GM21723 (cell line): ENCODE results near the gene TEAD2.

Source experiments
- ATAC-seq: cut with Tn5 transposase; IDR thresholded peaks from one replicate; pipeline ENCODE4 v1.9.1; 2021; ENCODE audit warnings: mild to moderate bottlenecking, moderate library complexity; ENCODE audit not compliant: unreplicated experiment

The TEAD2 gene

DNA sequence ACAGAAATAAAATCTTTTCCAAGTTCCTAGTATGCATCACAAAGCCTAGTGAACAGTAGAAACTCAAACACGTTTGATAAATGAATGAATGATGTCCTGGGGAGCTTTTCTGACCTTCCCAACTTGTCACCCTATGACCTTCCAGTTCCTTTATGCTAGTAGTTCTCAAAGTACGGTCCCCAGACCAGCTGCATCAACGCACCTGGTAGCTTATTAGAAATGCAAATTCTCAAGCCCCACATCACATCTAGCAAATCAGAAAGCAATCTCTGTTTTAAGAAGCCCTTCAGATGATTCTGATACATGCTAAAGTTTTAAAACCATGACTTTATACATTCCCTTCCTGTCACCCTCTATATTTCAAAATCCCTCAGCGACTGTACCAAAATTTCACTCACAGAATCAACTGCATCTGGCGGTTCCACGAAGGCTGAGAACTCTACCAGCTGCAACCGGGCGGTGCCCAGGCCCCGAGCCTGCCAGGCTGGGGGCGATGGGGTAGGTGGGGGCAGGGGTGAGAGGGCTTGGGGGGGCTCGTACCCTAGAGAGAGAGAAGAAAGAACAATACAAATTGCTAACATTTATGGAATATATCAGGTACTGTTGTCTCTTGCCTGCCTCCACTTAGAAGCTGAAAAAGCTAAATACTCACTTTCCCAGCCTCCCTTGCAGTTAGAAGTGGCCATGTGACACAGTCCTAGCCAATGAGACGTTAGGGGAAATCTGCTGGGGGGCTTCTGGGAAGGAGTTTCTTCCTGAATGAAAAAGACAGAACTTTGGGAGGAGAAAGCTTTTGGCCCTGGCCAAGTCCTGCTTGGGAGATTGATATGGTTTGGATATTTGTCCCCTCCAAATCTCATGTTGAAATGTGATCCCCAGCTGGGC, 13.7 kb downstream of the TEAD2 start:
- no peak for ATAC-seq

DNA sequence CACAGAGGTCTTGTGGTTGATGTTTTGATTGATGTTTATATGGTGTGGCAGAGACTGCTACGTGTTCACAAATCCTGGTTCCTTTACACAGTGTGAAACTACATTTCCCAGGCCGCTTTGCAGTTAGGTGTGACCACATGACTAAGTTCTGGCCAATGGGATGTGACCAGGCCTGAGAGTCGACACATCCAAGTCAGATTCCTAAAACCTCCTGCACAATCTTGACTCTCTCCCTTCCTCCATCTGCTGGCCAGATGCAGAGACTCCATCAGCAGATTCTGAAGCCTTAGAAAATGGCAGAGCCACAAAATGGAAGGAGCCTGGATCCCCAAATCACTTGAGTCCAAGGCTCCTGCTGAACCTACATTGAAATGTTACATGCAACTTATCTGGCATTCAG, 14.4 kb downstream of the TEAD2 start:
- ATAC-seq: no peak

- ATAC-seq: no peak
These were observed 15.0 kb downstream of the TEAD2 start for GRCh38 chr19:49347191-49347590.

DNA sequence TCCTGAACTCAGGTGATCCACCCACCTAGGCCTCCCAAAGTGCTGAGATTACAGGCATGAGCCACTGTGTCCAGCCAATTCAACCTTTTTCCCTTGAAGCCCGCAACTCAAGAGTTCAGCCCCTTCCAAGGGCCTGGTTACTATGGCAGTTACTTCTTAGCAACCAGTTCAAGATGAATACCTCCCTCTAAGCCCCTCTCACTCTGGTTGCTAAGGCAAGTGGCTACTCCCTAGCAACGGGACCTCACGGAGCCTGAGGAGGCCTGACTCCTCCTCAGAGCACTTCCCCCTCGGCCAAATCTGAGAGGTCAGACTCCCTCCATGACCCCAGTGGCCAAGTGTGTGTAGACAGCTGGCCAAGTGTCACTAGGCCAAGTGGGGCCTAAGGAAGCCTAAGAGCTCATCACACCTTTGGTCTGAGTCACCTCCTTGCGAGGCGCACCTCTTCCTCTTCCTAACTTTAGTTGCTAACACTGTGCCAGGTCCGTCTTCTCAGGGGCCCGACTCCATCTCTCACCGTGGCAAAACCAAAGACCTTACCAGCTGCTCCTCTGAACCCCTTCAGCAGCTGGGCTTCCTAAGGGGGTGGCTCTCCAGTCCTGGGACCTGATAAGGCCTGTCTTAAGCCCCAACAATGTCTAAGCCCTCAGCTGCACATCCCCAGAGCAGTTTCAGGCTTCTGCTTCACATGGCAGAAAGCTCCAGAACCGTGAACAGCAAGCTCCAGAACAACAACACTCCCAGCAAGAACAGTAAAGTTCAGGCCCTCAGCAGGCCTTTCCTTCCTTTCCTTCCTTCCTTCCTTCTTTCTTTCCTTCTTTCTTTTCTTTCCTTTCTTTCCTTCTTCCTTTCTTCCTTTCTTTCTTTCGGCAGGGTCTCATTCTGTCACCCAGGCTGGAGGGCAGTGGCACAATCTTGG, 17.5 kb downstream of the TEAD2 start:
- ATAC-seq: no peak

- ATAC-seq: no peak
These were observed 19.1 kb downstream of the TEAD2 start for GRCh38 chr19:49343123-49343522.

DNA sequence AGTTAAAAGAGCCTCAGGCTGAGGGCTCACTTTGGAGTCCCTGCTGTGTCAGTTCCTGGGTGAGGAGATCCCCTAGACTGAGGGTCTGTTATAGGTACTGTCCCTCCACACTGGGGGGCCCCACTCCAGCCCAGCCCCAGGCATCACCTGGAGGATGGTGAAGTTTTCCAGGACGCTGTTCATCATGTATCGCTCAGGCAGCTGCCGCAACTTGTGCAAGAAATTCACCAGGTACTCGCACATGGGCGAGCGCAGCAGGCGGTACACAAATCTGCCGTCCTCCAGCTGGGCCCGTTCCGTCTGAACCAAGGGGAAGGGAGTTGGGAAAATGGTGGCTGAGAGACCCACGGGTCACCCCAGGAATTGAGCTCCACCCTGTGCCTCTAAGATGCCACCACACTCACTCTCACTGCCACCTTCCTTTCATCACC, 19.9 kb downstream of the TEAD2 start:
- ATAC-seq: no peak

DNA sequence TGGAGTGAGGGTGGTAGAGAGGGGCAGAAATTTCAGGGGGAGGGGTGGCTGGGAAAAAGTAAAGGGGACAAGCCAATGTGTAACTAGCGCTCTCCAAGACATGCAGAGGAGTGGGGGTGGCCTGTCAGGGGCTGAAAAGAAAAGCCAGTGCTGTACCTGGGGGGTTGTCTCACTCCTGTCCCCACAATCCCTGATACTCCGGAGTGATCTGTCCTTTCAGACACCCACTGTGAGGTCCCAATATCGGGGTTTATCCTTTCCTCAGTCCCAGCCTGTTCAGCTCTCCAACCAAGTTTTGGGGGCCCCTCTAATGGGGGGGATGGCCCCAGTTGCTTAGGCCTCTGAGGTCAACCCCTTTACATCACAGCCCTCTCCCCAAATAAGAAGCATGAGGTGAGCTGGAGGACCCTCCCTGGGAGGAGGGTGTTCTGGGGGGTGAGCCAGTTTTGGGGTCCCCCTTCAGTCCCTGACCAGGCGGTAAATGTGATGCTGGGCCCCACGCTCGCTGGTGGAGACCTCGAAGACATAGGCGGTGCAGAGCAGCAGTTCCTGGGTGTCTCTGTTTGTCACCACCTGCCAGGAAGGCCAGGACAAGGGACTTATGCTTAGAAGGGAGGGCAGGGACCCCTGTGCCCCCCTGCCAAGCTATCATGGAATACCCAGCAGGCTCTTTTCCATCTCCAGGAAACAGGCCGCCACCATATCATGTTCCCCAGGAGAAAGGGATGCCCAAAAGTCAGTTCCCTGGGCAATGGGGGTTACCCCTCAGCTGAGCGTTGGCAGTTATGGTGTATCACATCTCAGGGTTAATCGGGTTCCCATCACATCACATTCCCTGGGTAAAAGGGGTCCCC, 21.1 kb downstream of the TEAD2 start:
- no peak for ATAC-seq

DNA sequence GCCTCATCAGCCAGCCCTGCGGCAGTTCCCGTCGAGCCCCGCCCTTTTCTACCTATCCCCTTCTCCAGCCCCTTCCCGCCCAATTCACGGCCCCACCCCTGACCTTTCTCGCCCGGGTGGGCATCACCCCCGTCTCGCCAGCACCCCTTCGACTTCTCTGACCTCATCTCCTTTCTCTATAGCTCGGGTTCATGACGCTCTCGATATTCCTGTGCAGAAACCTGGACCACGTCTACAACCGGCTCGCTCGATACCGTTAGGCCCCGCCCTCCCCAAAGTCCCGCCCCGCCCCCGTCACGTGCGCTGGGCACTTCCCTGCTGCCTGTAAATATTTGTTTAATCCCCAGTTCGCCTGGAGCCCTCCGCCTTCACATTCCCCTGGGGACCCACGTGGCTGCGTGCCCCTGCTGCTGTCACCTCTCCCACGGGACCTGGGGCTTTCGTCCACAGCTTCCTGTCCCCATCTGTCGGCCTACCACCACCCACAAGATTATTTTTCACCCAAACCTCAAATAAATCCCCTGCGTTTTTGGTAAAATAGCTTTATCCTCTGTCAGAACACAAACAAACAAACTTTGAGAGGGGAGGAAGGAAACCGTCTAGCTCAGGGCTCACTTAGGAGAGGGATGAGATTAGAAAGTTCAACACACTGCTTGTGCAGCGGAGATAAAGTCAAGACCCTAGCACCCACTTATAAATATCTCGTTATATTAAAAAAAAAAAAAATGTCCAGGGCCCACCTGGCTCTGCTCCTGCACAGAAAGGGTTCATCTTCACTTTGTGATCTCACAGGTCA, 21.9 kb downstream of the TEAD2 start:
- peak; percentile 69 for ATAC-seq

DNA sequence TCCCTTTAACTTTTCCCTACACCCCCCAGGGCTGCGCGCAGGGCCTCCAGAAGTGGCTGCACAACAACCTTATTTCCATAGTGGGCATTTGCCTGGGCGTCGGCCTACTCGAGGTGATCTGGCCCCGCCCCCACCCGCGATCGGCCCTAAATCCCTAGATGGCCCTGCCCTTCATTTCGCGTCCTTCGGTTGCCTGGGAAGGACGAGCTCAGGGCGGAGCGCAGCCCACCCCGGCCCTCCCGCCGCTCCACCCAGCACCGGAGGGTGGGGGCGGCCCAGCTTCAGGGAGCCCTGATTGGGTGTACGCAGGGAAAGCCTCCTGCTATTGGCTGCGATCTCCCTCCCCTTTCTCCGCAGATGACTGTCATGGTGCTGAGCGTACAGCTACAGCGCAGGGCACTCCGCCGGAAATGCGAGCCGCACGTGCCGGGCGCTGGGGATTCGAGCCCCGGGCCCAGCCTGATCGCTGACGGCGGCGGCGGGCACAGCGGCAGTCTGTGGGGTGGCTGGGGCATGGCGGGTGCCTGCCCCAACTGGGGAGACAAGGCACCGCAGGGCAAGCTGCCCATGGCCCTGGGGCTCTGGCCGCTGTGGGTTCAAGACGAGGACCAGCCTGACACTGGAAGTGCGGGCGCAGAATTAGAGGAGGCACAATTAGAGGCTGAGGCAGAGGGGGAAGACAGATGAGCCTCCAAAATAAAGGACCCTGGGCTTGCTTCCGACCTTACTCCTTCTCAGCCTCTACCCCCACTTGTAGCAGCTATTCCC, 22.7 kb downstream of the TEAD2 start:
- ATAC-seq: no peak

- no peak for ATAC-seq
These were observed 23.4 kb downstream of the TEAD2 start for GRCh38 chr19:49338691-49339300.

- ATAC-seq: no peak
These were observed 24.1 kb downstream of the TEAD2 start for GRCh38 chr19:49338023-49338677.

DNA sequence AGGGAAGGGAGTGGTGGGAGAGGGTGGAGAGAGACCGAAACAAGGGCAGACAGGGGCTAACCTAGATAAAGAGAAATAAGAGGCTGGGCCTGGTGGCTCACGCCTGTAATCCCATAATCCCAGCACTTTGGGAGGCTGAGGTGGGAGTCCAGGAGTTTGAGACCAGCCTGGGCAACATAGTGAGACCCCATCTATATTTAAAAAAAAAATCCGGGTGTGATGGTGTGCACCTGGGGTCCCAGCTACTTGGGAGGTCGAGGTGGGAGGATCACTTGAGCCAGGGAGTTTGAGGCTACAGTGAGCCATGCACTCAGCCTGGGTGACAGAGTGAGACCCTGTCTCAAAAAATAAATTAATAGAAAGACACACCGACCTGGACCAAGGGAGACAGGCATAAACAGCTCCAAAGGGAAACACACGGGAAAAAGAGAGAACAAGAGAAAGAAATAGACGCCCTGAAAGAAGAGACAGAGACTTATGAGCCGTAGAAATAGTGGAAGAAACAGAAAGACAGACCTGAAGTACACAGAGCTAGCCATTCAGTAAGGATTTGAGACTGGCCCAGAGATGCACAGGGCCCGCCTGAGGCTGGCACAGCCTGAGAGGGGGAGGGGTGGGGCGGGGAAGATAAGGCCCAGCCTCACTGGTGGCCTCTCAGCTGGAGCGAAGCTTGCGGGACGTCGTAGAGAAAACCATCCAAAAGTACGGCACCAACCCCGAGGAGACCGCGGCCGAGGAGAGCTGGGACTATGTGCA, 24.8 kb downstream of the TEAD2 start:
- no peak for ATAC-seq

DNA sequence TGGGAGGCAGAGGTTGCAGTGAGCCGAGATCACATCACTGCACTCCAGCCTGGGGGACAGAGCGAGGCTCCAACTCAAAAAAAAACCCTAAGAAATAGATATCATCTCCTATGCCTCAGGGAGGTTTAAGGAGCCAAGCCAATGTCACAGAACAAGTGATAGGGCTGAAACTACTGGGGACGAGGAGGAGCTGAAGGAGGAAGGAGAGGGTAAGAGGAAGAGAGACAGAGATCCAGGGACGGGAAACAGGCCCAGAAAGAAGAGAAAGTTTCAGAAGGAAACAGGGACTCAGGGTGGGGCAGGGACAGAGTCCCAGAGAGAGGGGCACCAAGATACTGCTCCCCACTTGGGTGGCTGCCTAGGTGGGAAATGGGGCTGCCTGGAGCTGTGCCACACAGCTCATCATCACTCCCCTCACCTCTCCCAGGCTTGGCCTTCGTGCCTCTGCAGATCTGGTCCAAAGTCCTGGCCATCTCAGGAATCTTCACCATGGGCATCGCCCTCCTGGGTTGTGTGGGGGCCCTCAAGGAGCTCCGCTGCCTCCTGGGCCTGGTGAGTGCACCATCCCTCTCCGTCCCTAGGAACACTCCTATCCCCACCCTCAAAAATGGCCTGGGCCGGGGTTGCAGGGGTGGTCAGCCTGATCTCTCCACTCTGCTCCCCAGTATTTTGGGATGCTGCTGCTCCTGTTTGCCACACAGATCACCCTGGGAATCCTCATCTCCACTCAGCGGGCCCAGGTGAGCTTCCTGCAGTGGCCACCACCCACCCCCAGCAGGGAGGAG, 25.5 kb downstream of the TEAD2 start:
- ATAC-seq: no peak

- ATAC-seq: no peak
These were observed 26.3 kb downstream of the TEAD2 start for GRCh38 chr19:49335784-49336481.

GRCh38 chr19:49335071-49335783, 27.0 kb downstream of the TEAD2 start, which contains the start of gene CD37:
TSS of gene CD37 (plus strand) at chr19:49335406. CDS start at chr19:49335541, 135 bp downstream.
- ATAC-seq: peak; percentile 30
